Karpas-422 (cell line): Measurements from ENCODE around the gene C1R. TPM values are rescaled to one million over a fixed set of nuclear protein-coding genes. Genes with fewer than 3 reads are reported as not detected.

Experiments used
- DNase-seq: peaks from one replicate; pipeline ENCODE4 v3.0.0-alpha.2; 2015
- H2AFZ ChIP-seq: fragments of 200-600 bp; sonication (generic); 2 replicates; pipeline ENCODE4 v1.6.1; 2014; ENCODE audit warnings: antibody characterized with exemption, low read length, mixed read lengths
- H3K27ac ChIP-seq: fragments of 200-600 bp; sonication (generic); 2 replicates; pipeline ENCODE4 v1.5.1; 2014; ENCODE audit warnings: mild to moderate bottlenecking, low read length, moderate library complexity
- H3K27me3 ChIP-seq: fragments of 200-600 bp; sonication (generic); 2 replicates; pipeline ENCODE4 v1.6.1; 2014; ENCODE audit warnings: low read length, mixed read lengths
- H3K36me3 ChIP-seq: fragments of 200-600 bp; sonication (generic); 2 replicates; pipeline ENCODE4 v1.6.1; 2014; ENCODE audit warnings: low read length, mixed read lengths; ENCODE audit not compliant: insufficient read depth
- H3K4me1 ChIP-seq: fragments of 200-600 bp; sonication (generic); 2 replicates; pipeline ENCODE4 v1.6.1; 2014; ENCODE audit warnings: mild to moderate bottlenecking, low read length, mixed read lengths
- H3K4me2 ChIP-seq: fragments of 200-600 bp; sonication (generic); 2 replicates; pipeline ENCODE4 v1.6.1; 2014; ENCODE audit warnings: low read length, low read depth, mild to moderate bottlenecking; ENCODE audit not compliant: poor library complexity, severe bottlenecking
- H3K4me3 ChIP-seq: fragments of 200-600 bp; sonication (generic); 2 replicates; pipeline ENCODE4 v1.5.1; 2014; ENCODE audit warnings: mild to moderate bottlenecking, antibody characterized with exemption, low read length, mixed read lengths
- H3K79me2 ChIP-seq: fragments of 200-600 bp; sonication (generic); 2 replicates; pipeline ENCODE4 v1.6.1; 2014; ENCODE audit warnings: mild to moderate bottlenecking, low read length, mixed read lengths
- H3K9ac ChIP-seq: fragments of 200-600 bp; sonication (generic); 2 replicates; pipeline ENCODE4 v1.6.0; 2014; ENCODE audit warnings: low read length
- H3K9me2 ChIP-seq: fragments of 200-600 bp; sonication (generic), shearing (Covaris generic); replicated peaks from 2 replicates; pipeline ENCODE4 v1.6.0; 2014; ENCODE audit warnings: mild to moderate bottlenecking, low read length, moderate library complexity; ENCODE audit not compliant: insufficient read depth
- H3K9me3 ChIP-seq: fragments of 300-700, 200-600 bp; sonication (generic); 2 replicates; pipeline ENCODE4 v1.6.1; 2014; ENCODE audit warnings: low read length, mixed read lengths
- H4K20me1 ChIP-seq: fragments of 200-600 bp; sonication (generic); 2 replicates; pipeline ENCODE4 v1.6.1; 2014; ENCODE audit warnings: mild to moderate bottlenecking, antibody characterized with exemption, low read length, low read depth; ENCODE audit not compliant: insufficient read depth
- total RNA-seq: library from RNA; depleted of rRNA; stranded (reverse); fragments of >200 nt; shearing (Covaris generic); gene quantifications from 2 replicates; pipeline ENCODE4 v1.2.3, GENCODE V29; 2014; ENCODE audit warnings: low replicate concordance

C1R gene
- total RNA-seq, 1 experiment from 2014 or later, result 2.8 TPM

GRCh38 chr12:7090222-7090998 lies 1.8 kb downstream of the C1R start:
- Histone ChIP-seq H3K9me3 (no peaks in the 10 kb centered on the region; the same call in 1 of the 2 replicates), H3K36me3 (no peaks in the 10 kb centered on the region), H3K4me1 (peaks cover 16% of the 10 kb centered on the region), H2AFZ (no peak overlapping the region), H3K79me2 (no peaks in the 10 kb centered on the region), H3K4me3 (no peak overlapping the region), H3K27ac (no peak overlapping the region), H3K9ac (no peak overlapping the region), H4K20me1 (no peaks in the 10 kb centered on the region), H3K4me2 (no peak overlapping the region), H3K27me3 (no peaks in the 10 kb centered on the region), H3K9me2 (no peaks in the 10 kb centered on the region)
- no peak for DNase-seq

GRCh38 chr12:7089196-7089871 lies 2.9 kb downstream of the C1R start:
- Histone ChIP-seq H3K9ac (no peak overlapping the region), H3K9me2 (no peaks in the 10 kb centered on the region), H3K36me3 (no peaks in the 10 kb centered on the region), H3K27me3 (no peaks in the 10 kb centered on the region), H4K20me1 (no peaks in the 10 kb centered on the region), H3K27ac (no peak overlapping the region), H3K9me3 (peaks cover 6% of the 10 kb centered on the region; the same call in 1 of the 2 replicates), H3K4me2 (no peak overlapping the region), H2AFZ (no peak overlapping the region), H3K4me1 (peaks cover 7% of the 10 kb centered on the region), H3K4me3 (no peak overlapping the region), H3K79me2 (no peaks in the 10 kb centered on the region)
- no peak for DNase-seq

GRCh38 chr12:7083125-7083524 lies 9.1 kb downstream of the C1R start:
- DNase-seq, result no peak
- Histone ChIP-seq H3K27ac (no peak overlapping the region), H4K20me1 (no peaks in the 10 kb centered on the region), H3K4me1 (no peaks in the 10 kb centered on the region), H3K4me3 (no peak overlapping the region), H3K79me2 (no peaks in the 10 kb centered on the region), H3K4me2 (no peak overlapping the region), H3K9me3 (peaks cover 6% of the 10 kb centered on the region; the same call in 1 of the 2 replicates), H3K9ac (no peak overlapping the region), H3K9me2 (no peaks in the 10 kb centered on the region), H2AFZ (no peak overlapping the region), H3K27me3 (no peaks in the 10 kb centered on the region), H3K36me3 (no peaks in the 10 kb centered on the region)

GRCh38 chr12:7081037-7081436 lies 11.2 kb downstream of the C1R start:
- no peaks in the 10 kb centered on the region for H3K36me3 ChIP-seq
- H3K27me3 ChIP-seq, result no peaks in the 10 kb centered on the region
- H3K9me2 ChIP-seq, result no peaks in the 10 kb centered on the region
- no peaks in the 10 kb centered on the region for H4K20me1 ChIP-seq
- no peak for DNase-seq
- no peak overlapping the region for H3K27ac ChIP-seq
- no peaks in the 10 kb centered on the region for H3K79me2 ChIP-seq
- H2AFZ ChIP-seq, result no peak overlapping the region
- H3K4me1 ChIP-seq, result no peaks in the 10 kb centered on the region
- no peak overlapping the region for H3K9ac ChIP-seq
- no peak overlapping the region for H3K4me2 ChIP-seq
- H3K4me3 ChIP-seq, result no peak overlapping the region
- peaks cover 6% of the 10 kb centered on the region; the same call in 1 of the 2 replicates for H3K9me3 ChIP-seq

- Histone ChIP-seq H3K27me3 (no peaks in the 10 kb centered on the region), H3K36me3 (no peaks in the 10 kb centered on the region), H3K9ac (no peak overlapping the region), H3K27ac (no peak overlapping the region), H3K9me3 (peaks cover 1% of the 10 kb centered on the region; the same call in 1 of the 2 replicates), H4K20me1 (no peaks in the 10 kb centered on the region), H3K4me2 (no peak overlapping the region), H2AFZ (no peak overlapping the region), H3K79me2 (no peaks in the 10 kb centered on the region), H3K4me3 (no peak overlapping the region), H3K9me2 (no peaks in the 10 kb centered on the region), H3K4me1 (no peaks in the 10 kb centered on the region)
- DNase-seq, result no peak
These were observed 12.5 kb downstream of the C1R start for GRCh38 chr12:7079826-7080125.

GRCh38 chr12:7078163-7078562 lies 14.1 kb downstream of the C1R start:
- no peak overlapping the region for H2AFZ ChIP-seq

GRCh38 chr12:7076493-7076892 lies 15.8 kb downstream of the C1R start:
- no peak overlapping the region for H3K4me3 ChIP-seq
- no peak overlapping the region for H3K27ac ChIP-seq
- no peak overlapping the region for H3K4me2 ChIP-seq
- H2AFZ ChIP-seq, result no peak overlapping the region
- no peaks in the 10 kb centered on the region for H3K36me3 ChIP-seq
- H3K4me1 ChIP-seq, result no peaks in the 10 kb centered on the region
- H3K9me3 ChIP-seq, result no peaks in the 10 kb centered on the region
- H3K79me2 ChIP-seq, result no peaks in the 10 kb centered on the region
- H3K9me2 ChIP-seq, result no peaks in the 10 kb centered on the region
- no peaks in the 10 kb centered on the region for H4K20me1 ChIP-seq
- DNase-seq, result no peak
- H3K27me3 ChIP-seq, result no peaks in the 10 kb centered on the region
- H3K9ac ChIP-seq, result no peak overlapping the region

More at GRCh38 chr12:7078163-7078562, 14.1 kb downstream of the C1R start:
- DNase-seq, result peak; percentile 60
- Histone ChIP-seq H3K9ac (no peak overlapping the region), H3K27ac (no peak overlapping the region), H3K9me3 (no peaks in the 10 kb centered on the region), H3K4me1 (no peaks in the 10 kb centered on the region), H3K36me3 (no peaks in the 10 kb centered on the region), H3K79me2 (no peaks in the 10 kb centered on the region), H3K4me2 (no peak overlapping the region), H3K4me3 (no peak overlapping the region), H3K27me3 (no peaks in the 10 kb centered on the region), H4K20me1 (no peaks in the 10 kb centered on the region), H3K9me2 (no peaks in the 10 kb centered on the region)

GRCh38 chr12:7075939-7076338 lies 16.3 kb downstream of the C1R start:
- Histone ChIP-seq H3K9me3 (no peaks in the 10 kb centered on the region), H4K20me1 (no peaks in the 10 kb centered on the region), H3K27ac (no peak overlapping the region), H3K79me2 (no peaks in the 10 kb centered on the region), H3K4me2 (no peak overlapping the region), H2AFZ (no peak overlapping the region), H3K9me2 (no peaks in the 10 kb centered on the region), H3K36me3 (no peaks in the 10 kb centered on the region), H3K4me3 (no peak overlapping the region), H3K27me3 (no peaks in the 10 kb centered on the region), H3K4me1 (no peaks in the 10 kb centered on the region), H3K9ac (no peak overlapping the region)
- no peak for DNase-seq
